GM12878 (cell line): ENCODE data around the gene ATXN1. TPM values are rescaled to one million over a fixed set of nuclear protein-coding genes. Genes with fewer than 3 reads are reported as not detected.
"Not testable (repeated sequence)": the region's sequence is repeated elsewhere in the genome, so short reads cannot be mapped to it uniquely, and the experiment has no call there.

Source experiments
- ATAC-seq: fragments of 200-7000 bp; cut with Tn5 transposase; 3 replicates; pipeline ENCODE4 v1.9.1; 2020; ENCODE audit warnings: mild to moderate bottlenecking, moderate library complexity
- BruUV-seq: library from RNA; stranded (reverse); fragments of 400-500 nt; replicated peaks from 2 replicates; lab custom pipeline; 2021; lab: Mats Ljungman, UMichigan
- CTCF ChIA-PET: fragments of 300-600 bp; sonication (Branson Sonifier 250); formaldehyde crosslinking; extraction: SDS; loops from one replicate; lab custom pipeline; 2021; ENCODE audit warnings: inconsistent platforms; lab: Yijun Ruan, JAX
- POLR2A ChIA-PET: fragments of 350-600 bp; formaldehyde crosslinking; extraction: SDS; loops from one replicate; lab custom pipeline; 2021; ENCODE audit warnings: inconsistent platforms; lab: Charles Lee
- RAD21 ChIA-PET: fragments of 300-600 bp; sonication (Branson Sonifier 250); formaldehyde crosslinking; loops from one replicate; lab custom pipeline; 2023; ENCODE audit warnings: antibody characterized with exemption; ENCODE audit not compliant: unreplicated experiment; lab: Charles Lee
- SMC1A ChIA-PET: fragments of 300-600 bp; sonication (Branson Sonifier 250); formaldehyde crosslinking; loops from one replicate; lab custom pipeline; 2023; ENCODE audit not compliant: unreplicated experiment, uncharacterized antibody; lab: Charles Lee
- DNase-seq: peaks from one replicate; pipeline ENCODE4 v3.0.0-alpha.2; 2011; ENCODE audit warnings: low read depth, low spot score
- FAIRE-seq: peaks from 3 replicates; lab custom pipeline; 2011; peaks lifted over from hg19 to GRCh38; lab: Jason Lieb, UNC
- H2AFZ ChIP-seq: 2 replicates; pipeline ENCODE4 v1.6.0; 2011; ENCODE audit warnings: low read depth, low read length, control low read depth; ENCODE audit not compliant: control insufficient read depth
- H3K27ac ChIP-seq: 2 replicates; pipeline ENCODE4 v1.5.1; 2011; ENCODE audit warnings: control low read depth; ENCODE audit not compliant: control insufficient read depth, insufficient read depth
- H3K27me3 ChIP-seq, 2 experiments: replicated peaks in 1 of 2; 2 replicates each; pipeline versions ENCODE4 v1.6.0 to v1.6.1; 2011; ENCODE audit warnings: low read length in 1 of 2; ENCODE audit not compliant: control insufficient read depth in 2 of 2, insufficient read depth in 2 of 2
- H3K36me3 ChIP-seq, 2 experiments: 2 replicates each; pipeline ENCODE4 v1.5.1; 2011; ENCODE audit warnings: low read length in 1 of 2; ENCODE audit not compliant: control insufficient read depth in 2 of 2, insufficient read depth in 2 of 2
- H3K4me1 ChIP-seq: 2 replicates; pipeline ENCODE4 v1.6.1; 2011; ENCODE audit warnings: mild to moderate bottlenecking, low read length, moderate library complexity, mixed read lengths; ENCODE audit not compliant: control insufficient read depth, insufficient read depth
- H3K4me2 ChIP-seq: 2 replicates; pipeline ENCODE4 v1.6.0; 2011; ENCODE audit warnings: control low read depth; ENCODE audit not compliant: control insufficient read depth, insufficient read depth
- H3K4me3 ChIP-seq: fragments of 200-600 bp; sonication (generic); 2 replicates; pipeline ENCODE4 v1.5.1; 2016
- H3K79me2 ChIP-seq: 2 replicates; pipeline ENCODE4 v1.6.0; 2011; ENCODE audit warnings: low read length; ENCODE audit not compliant: control insufficient read depth, insufficient read depth
- H3K9ac ChIP-seq: 2 replicates; pipeline ENCODE4 v1.8.0; 2011; ENCODE audit warnings: low read length, control low read depth, mixed read lengths; ENCODE audit not compliant: control insufficient read depth, insufficient read depth
- H3K9me3 ChIP-seq: replicated peaks from 3 replicates; pipeline ENCODE4 v1.5.1; 2011; ENCODE audit warnings: mild to moderate bottlenecking, low read length; ENCODE audit not compliant: control insufficient read depth, insufficient read depth
- H4K20me1 ChIP-seq: 2 replicates; pipeline ENCODE4 v1.6.0; 2011; ENCODE audit not compliant: control insufficient read depth, insufficient read depth
- E4F1 ChIP-seq: fragments of 450-650 bp; IDR thresholded peaks from 2 replicates; pipeline ENCODE4 v1.6.1; 2018; ENCODE audit warnings: borderline replicate concordance, mild to moderate bottlenecking; ENCODE audit not compliant: partially characterized antibody
- JUNB ChIP-seq: IDR thresholded peaks from 2 replicates; pipeline ENCODE4 v1.6.1; 2016; ENCODE audit warnings: antibody characterized with exemption, mild to moderate bottlenecking
- PRDM15 ChIP-seq: fragments of 450-650 bp; formaldehyde crosslinking; IDR thresholded peaks from 2 replicates; pipeline ENCODE4 v1.4.0; 2020; ENCODE audit warnings: mild to moderate bottlenecking, moderate library complexity
- ZBTB33 ChIP-seq: fragments of 450-650 bp; IDR thresholded peaks from 2 replicates; pipeline ENCODE4 v1.6.1; 2017; ENCODE audit warnings: mild to moderate bottlenecking
- WGBS: methylation state at CpG from one replicate; pipeline ENCODE4 v1.1.6; 2016; ENCODE audit warnings: low lambda C conversion rate; ENCODE audit not compliant: insufficient replicate concordance, insufficient coverage; ENCODE audit errors: missing lambda C conversion rate; 5-methylcytosine and 5-hydroxymethylcytosine counted together
- in situ Hi-C: fragments of 300-500 bp; cut with MboI; formaldehyde crosslinking; loops from 9 replicates; pipeline ENCODE4 v1.14.3; 2018; ENCODE audit warnings: mixed read lengths
- intact Hi-C: fragments of 100-400 bp; cut with micrococcal nuclease; formaldehyde crosslinking; loops from one replicate; pipeline ENCODE4 v1.14.2; 2022; ENCODE audit not compliant: unreplicated experiment
- polyA plus RNA-seq, 11 experiments: library from polyadenylated mRNA; depleted of rRNA in 4 of 11; unstranded in 6 of 11; stranded (reverse) in 5 of 11; fragments of >200 nt; fragmentation: Nextera tagmentation in 4 of 11; fragmentation: Illumina TruSeq in 1 of 11; extraction: Ambion mirVana in 4 of 11; extraction: Trizol in 1 of 11; gene quantifications; 1 replicate in 1 of 11; 2 replicates in 10 of 11; pipeline versions ENCODE4 v1.2.1 to v1.2.3, GENCODE V29; 2011 to 2016; ENCODE audit warnings: inconsistent platforms in 2 of 11, missing spikeins in 2 of 11, low read depth in 1 of 11
- total RNA-seq, 4 experiments: library from RNA; depleted of rRNA in 3 of 4; stranded (reverse); fragments of >200 nt in 3 of 4; fragmentation: Illumina TruSeq in 1 of 4; extraction: Trizol in 1 of 4; gene quantifications; 2 replicates each; pipeline versions ENCODE4 v1.2.1 to v1.2.3, GENCODE V29; 2013 to 2021

ATXN1 gene
- total and polyA plus RNA-seq, 10 of the 15 experiments (the other 5 are each of a cell fraction or from before 2014, with no cell fraction given): 12.2 to 51.2 (median 20.5) TPM

- no peak for TF ChIP-seq PRDM15
- TF ChIP-seq JUNB: no peak
- no peak for TF ChIP-seq E4F1
- TF ChIP-seq ZBTB33: no peak
- TF ChIP-seq, all 136 proteins: peak for 0
Measured at GRCh38 chr6:16264785-16265184, 496.5 kb downstream of the ATXN1 start (continued).

GRCh38 chr6:16263464-16264099 is 497.7 kb downstream of the ATXN1 start:
- H3K27ac ChIP-seq, FAIRE-seq, DNase-seq, H2AFZ ChIP-seq, intact Hi-C loops, H3K9me3 ChIP-seq, H3K4me2 ChIP-seq, H3K4me1 ChIP-seq, SMC1A ChIA-PET, POLR2A ChIA-PET, H3K9ac ChIP-seq, CTCF ChIA-PET, H3K36me3 ChIP-seq, H3K27me3 ChIP-seq, RAD21 ChIA-PET, H4K20me1 ChIP-seq, BruUV-seq, H3K4me3 ChIP-seq, in situ Hi-C loops, H3K79me2 ChIP-seq, ATAC-seq: not testable (repeated sequence)
- WGBS: 47% methylated on average over 13 of the region's 13 CpGs

GRCh38 chr6:16262773-16263172 is 498.5 kb downstream of the ATXN1 start:
- BruUV-seq, RAD21 ChIA-PET, H3K36me3 ChIP-seq, SMC1A ChIA-PET, ATAC-seq, H3K9me3 ChIP-seq, H3K27ac ChIP-seq, H3K9ac ChIP-seq, POLR2A ChIA-PET, H2AFZ ChIP-seq, H3K27me3 ChIP-seq, H3K4me3 ChIP-seq, H3K4me1 ChIP-seq, H3K4me2 ChIP-seq, CTCF ChIA-PET, in situ Hi-C loops, H4K20me1 ChIP-seq, intact Hi-C loops, H3K79me2 ChIP-seq, DNase-seq, FAIRE-seq: not testable (repeated sequence)
- WGBS: 70% methylated on average over 11 of the region's 12 CpGs
